SK-N-SH (cell line): ENCODE results near the gene EHMT2. TPM values are rescaled to one million over a fixed set of nuclear protein-coding genes. Genes with fewer than 3 reads are reported as not detected.

Experiments used
- CTCF ChIA-PET: fragments of 300-600, 350-600 bp; formaldehyde crosslinking; extraction: SDS; loops from one replicate; lab custom pipeline; 2021; lab: Yijun Ruan, JAX
- POLR2A ChIA-PET: fragments of 350-600 bp; sonication (Branson Sonifier 250); formaldehyde crosslinking; extraction: SDS; loops from one replicate; lab custom pipeline; 2020; ENCODE audit warnings: antibody characterized with exemption, inconsistent platforms; lab: Yijun Ruan, JAX
- DNase-seq: peaks from one replicate; pipeline ENCODE4 v3.0.0; 2012
- H2AFZ ChIP-seq: fragments of 200-600 bp; sonication (generic); 2 replicates; pipeline ENCODE4 v1.8.1; 2016; ENCODE audit warnings: antibody characterized with exemption, mild to moderate bottlenecking, low read depth
- H3F3A ChIP-seq: fragments of 200-600 bp; sonication (generic); replicated peaks from 2 replicates; pipeline ENCODE3; 2016; ENCODE audit warnings: antibody characterized with exemption, mild to moderate bottlenecking; ENCODE audit not compliant: insufficient read depth
- H3K27ac ChIP-seq, 2 experiments: fragments of 200-500 bp in 1 of 2; fragments of 200-600 bp in 1 of 2; sonication (Bioruptor generic) in 1 of 2; sonication (generic), shearing (Covaris generic) in 1 of 2; 2 replicates each; pipeline versions ENCODE4 v1.5.1 to v1.6.1; 2014 to 2016; ENCODE audit warnings: low read depth in 2 of 2, inconsistent platforms in 1 of 2, low read length in 1 of 2, mild to moderate bottlenecking in 1 of 2, mixed read lengths in 1 of 2
- H3K27me3 ChIP-seq: fragments of 200-600 bp; sonication (generic), shearing (Covaris generic); 2 replicates; pipeline ENCODE4 v1.6.1; 2016; ENCODE audit warnings: mixed run types; ENCODE audit not compliant: insufficient read depth
- H3K36me3 ChIP-seq, 2 experiments: fragments of 200-500 bp in 1 of 2; fragments of 200-600 bp in 1 of 2; sonication (Bioruptor generic) in 1 of 2; sonication (generic) in 1 of 2; replicated peaks in 1 of 2; 2 replicates each; pipeline versions ENCODE3 to v1.5.1; 2014 to 2016; ENCODE audit warnings: low read length in 1 of 2, mild to moderate bottlenecking in 1 of 2; ENCODE audit not compliant: insufficient read depth in 2 of 2, control insufficient read depth in 1 of 2
- H3K4me1 ChIP-seq, 2 experiments: fragments of 200-500 bp in 1 of 2; fragments of 200-600 bp in 1 of 2; sonication (Bioruptor generic) in 1 of 2; sonication (generic), shearing (Covaris generic) in 1 of 2; 2 replicates each; pipeline versions ENCODE4 v1.5.1 to v1.6.1; 2014 to 2016; ENCODE audit warnings: low read depth in 1 of 2, low read length in 1 of 2, mixed run types in 1 of 2; ENCODE audit not compliant: insufficient read depth in 2 of 2, control insufficient read depth in 1 of 2
- H3K4me2 ChIP-seq: fragments of 200-600 bp; sonication (generic), shearing (Covaris generic); 2 replicates; pipeline ENCODE4 v1.6.1; 2017; ENCODE audit warnings: mixed run types
- H3K4me3 ChIP-seq, 2 experiments: fragments of 200-500 bp in 1 of 2; fragments of 200-600 bp in 1 of 2; sonication (Bioruptor generic) in 1 of 2; sonication (generic), shearing (Covaris generic) in 1 of 2; 2 replicates each; pipeline versions ENCODE4 v1.5.1 to v1.8.1; 2014 to 2016; ENCODE audit warnings: low read depth in 2 of 2, inconsistent platforms in 1 of 2, low read length in 1 of 2, mild to moderate bottlenecking in 1 of 2, mixed read lengths in 1 of 2, moderate library complexity in 1 of 2
- H3K79me2 ChIP-seq: fragments of 200-600 bp; sonication (generic); 2 replicates; pipeline ENCODE4 v1.8.1; 2017; ENCODE audit warnings: mild to moderate bottlenecking; ENCODE audit not compliant: insufficient read depth
- H3K9ac ChIP-seq: fragments of 200-600 bp; sonication (generic); 2 replicates; pipeline ENCODE4 v1.6.1; 2017; ENCODE audit warnings: mixed run types
- H3K9me2 ChIP-seq: fragments of 200-600 bp; sonication (generic); 2 replicates; pipeline ENCODE4 v1.6.1; 2017; ENCODE audit warnings: mixed run types
- H3K9me3 ChIP-seq: fragments of 200-600 bp; sonication (generic); 2 replicates; pipeline ENCODE4 v1.6.1; 2017; ENCODE audit warnings: mixed run types, mild to moderate bottlenecking, moderate library complexity
- H4K20me1 ChIP-seq: fragments of 200-600 bp; sonication (generic); 2 replicates; pipeline ENCODE4 v1.6.1; 2017; ENCODE audit warnings: mild to moderate bottlenecking, mixed run types; ENCODE audit not compliant: insufficient read depth
- EP300 ChIP-seq, 2 experiments: IDR thresholded peaks; 2 replicates each; pipeline versions ENCODE4 v1.4.0 to v1.6.1; 2012; ENCODE audit warnings: borderline replicate concordance in 1 of 2, low read depth in 1 of 2, low read length in 1 of 2
- EZH2phosphoT487 ChIP-seq: fragments of 200-600 bp; sonication (generic); IDR thresholded peaks from 2 replicates; pipeline ENCODE4 v1.6.1; 2017; ENCODE audit warnings: low read depth, mixed run types, mild to moderate bottlenecking, antibody characterized with exemption, moderate library complexity, borderline replicate concordance
- FOSL2 ChIP-seq: IDR thresholded peaks from 2 replicates; pipeline ENCODE4 v1.4.0; 2012; ENCODE audit warnings: low read depth, mild to moderate bottlenecking, moderate library complexity, borderline replicate concordance
- FOXJ3 ChIP-seq: sonication (generic); formaldehyde crosslinking; IDR thresholded peaks from 2 replicates; pipeline ENCODE4 v1.5.1; 2020; ENCODE audit warnings: mild to moderate bottlenecking, missing genetic modification reagents
- MXI1 ChIP-seq: IDR thresholded peaks from 2 replicates; pipeline ENCODE4 v1.6.1; 2012; ENCODE audit warnings: mild to moderate bottlenecking, low read depth, low read length, improper control_type of control experiment
- NFIC ChIP-seq: IDR thresholded peaks from 2 replicates; pipeline ENCODE4 v1.4.0; 2012; ENCODE audit warnings: borderline replicate concordance
- NRF1 ChIP-seq: IDR thresholded peaks from 2 replicates; pipeline ENCODE4 v1.6.1; 2012; ENCODE audit warnings: low read depth, mild to moderate bottlenecking, low read length
- RCOR1 ChIP-seq: fragments of 150-350 bp; IDR thresholded peaks from 2 replicates; pipeline ENCODE4 v1.6.1; 2017; ENCODE audit warnings: antibody characterized with exemption, low read length
- RXRA ChIP-seq: IDR thresholded peaks from 2 replicates; pipeline ENCODE4 v1.4.0; 2012; ENCODE audit warnings: low read depth, mild to moderate bottlenecking, borderline replicate concordance
- WGBS: methylation state at CpG from one replicate; pipeline ENCODE4 v1.1.6; 2017; ENCODE audit warnings: low lambda C conversion rate; 5-methylcytosine and 5-hydroxymethylcytosine counted together
- polyA plus RNA-seq, 3 experiments: library from polyadenylated mRNA; depleted of rRNA; stranded (reverse); fragments of >200 nt; gene quantifications; 2 replicates each; pipeline ENCODE4 v1.2.3, GENCODE V29; 2012
- TF ChIP-seq, protein P1 (sequence below): fragments of 150-350 bp; IDR thresholded peaks from 2 replicates; pipeline ENCODE4 v1.6.1; 2017; ENCODE audit warnings: antibody characterized with exemption, low read length, low read depth, borderline replicate concordance
- TF ChIP-seq, protein P2 (sequence below): fragments of 150-350 bp; IDR thresholded peaks from 2 replicates; pipeline ENCODE4 v1.6.1; 2016; ENCODE audit warnings: mild to moderate bottlenecking, low read depth, low read length
- TF ChIP-seq, protein P3 (sequence below): IDR thresholded peaks from 2 replicates; pipeline ENCODE4 v1.6.1; 2012; ENCODE audit warnings: mild to moderate bottlenecking, low read depth, low read length, moderate library complexity

The EHMT2 gene
- polyA plus RNA-seq, 1 of the 3 experiments (the other 2 are of a cell fraction): 72.0 TPM

DNA sequence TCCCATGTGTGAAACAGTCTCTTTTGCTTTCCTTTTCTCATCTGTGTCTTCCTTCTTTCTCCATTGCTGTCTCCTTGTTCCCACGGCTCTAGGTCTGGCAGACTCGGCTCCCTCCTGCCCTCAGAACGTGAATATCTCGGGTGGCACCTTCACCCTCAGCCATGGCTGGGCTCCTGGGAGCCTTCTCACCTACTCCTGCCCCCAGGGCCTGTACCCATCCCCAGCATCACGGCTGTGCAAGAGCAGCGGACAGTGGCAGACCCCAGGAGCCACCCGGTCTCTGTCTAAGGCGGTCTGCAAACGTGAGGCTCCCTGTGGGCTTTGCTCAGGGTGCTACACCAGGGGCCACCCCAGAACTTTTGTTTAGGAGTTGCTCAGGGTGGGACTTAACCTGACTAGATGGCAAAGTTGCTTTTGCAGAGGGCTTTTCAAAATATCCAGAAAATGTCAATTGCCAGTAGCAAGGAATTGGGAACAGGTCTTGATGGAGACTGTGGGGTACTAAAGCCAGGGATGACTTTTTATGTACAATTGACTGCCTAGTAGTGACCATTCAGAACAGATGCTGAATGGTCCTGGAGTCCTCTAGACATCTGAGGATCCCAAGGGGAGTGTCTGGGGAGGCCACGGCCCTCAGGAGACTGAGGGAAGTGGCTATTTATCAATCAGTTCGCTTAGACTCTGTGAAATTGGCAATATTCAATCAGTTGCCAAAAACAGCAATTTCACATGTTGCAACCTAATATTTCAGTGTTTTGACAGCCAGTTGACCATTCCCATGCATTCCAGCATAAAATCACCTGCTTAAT, 30.6 kb upstream of the EHMT2 start:
- ChIA-PET POLR2A (no interaction called here), CTCF (interaction anchor here (1.1 kb wide), 1 partner anchor 17 kb away, joined by 3 read pairs; no protein-coding TSS in a partner anchor)
- H3K9me3 ChIP-seq: no peaks in the 10 kb centered on the region
- no peak overlapping the region for H3K4me3 ChIP-seq
- H3F3A ChIP-seq: no peaks in the 10 kb centered on the region
- TF ChIP-seq EP300 (IDR thresholded peaks at IDR 0.05; ENCODE audit: borderline replicate concordance in 1 of 2, low read depth in 1 of 2, low read length in 1 of 2): no peak
- TF ChIP-seq NRF1: no peak
- no peak for TF ChIP-seq EZH2phosphoT487
- TF ChIP-seq FOSL2: no peak
- TF ChIP-seq, protein P1, sequence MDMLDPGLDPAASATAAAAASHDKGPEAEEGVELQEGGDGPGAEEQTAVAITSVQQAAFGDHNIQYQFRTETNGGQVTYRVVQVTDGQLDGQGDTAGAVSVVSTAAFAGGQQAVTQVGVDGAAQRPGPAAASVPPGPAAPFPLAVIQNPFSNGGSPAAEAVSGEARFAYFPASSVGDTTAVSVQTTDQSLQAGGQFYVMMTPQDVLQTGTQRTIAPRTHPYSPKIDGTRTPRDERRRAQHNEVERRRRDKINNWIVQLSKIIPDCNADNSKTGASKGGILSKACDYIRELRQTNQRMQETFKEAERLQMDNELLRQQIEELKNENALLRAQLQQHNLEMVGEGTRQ: no peak
- TF ChIP-seq, protein P2, sequence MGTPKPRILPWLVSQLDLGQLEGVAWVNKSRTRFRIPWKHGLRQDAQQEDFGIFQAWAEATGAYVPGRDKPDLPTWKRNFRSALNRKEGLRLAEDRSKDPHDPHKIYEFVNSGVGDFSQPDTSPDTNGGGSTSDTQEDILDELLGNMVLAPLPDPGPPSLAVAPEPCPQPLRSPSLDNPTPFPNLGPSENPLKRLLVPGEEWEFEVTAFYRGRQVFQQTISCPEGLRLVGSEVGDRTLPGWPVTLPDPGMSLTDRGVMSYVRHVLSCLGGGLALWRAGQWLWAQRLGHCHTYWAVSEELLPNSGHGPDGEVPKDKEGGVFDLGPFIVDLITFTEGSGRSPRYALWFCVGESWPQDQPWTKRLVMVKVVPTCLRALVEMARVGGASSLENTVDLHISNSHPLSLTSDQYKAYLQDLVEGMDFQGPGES: no peak
- no peak for TF ChIP-seq RXRA
- TF ChIP-seq NFIC: no peak
- TF ChIP-seq RCOR1: no peak
- TF ChIP-seq, protein P3, sequence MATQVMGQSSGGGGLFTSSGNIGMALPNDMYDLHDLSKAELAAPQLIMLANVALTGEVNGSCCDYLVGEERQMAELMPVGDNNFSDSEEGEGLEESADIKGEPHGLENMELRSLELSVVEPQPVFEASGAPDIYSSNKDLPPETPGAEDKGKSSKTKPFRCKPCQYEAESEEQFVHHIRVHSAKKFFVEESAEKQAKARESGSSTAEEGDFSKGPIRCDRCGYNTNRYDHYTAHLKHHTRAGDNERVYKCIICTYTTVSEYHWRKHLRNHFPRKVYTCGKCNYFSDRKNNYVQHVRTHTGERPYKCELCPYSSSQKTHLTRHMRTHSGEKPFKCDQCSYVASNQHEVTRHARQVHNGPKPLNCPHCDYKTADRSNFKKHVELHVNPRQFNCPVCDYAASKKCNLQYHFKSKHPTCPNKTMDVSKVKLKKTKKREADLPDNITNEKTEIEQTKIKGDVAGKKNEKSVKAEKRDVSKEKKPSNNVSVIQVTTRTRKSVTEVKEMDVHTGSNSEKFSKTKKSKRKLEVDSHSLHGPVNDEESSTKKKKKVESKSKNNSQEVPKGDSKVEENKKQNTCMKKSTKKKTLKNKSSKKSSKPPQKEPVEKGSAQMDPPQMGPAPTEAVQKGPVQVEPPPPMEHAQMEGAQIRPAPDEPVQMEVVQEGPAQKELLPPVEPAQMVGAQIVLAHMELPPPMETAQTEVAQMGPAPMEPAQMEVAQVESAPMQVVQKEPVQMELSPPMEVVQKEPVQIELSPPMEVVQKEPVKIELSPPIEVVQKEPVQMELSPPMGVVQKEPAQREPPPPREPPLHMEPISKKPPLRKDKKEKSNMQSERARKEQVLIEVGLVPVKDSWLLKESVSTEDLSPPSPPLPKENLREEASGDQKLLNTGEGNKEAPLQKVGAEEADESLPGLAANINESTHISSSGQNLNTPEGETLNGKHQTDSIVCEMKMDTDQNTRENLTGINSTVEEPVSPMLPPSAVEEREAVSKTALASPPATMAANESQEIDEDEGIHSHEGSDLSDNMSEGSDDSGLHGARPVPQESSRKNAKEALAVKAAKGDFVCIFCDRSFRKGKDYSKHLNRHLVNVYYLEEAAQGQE: no peak
- no peak for TF ChIP-seq MXI1
- TF ChIP-seq FOXJ3 (CRISPR knock-in tag): no peak
- H4K20me1 ChIP-seq: no peaks in the 10 kb centered on the region
- H3K36me3 ChIP-seq: no peaks in the 10 kb centered on the region
- no peak overlapping the region for H3K9ac ChIP-seq
- no peak overlapping the region for H3K27ac ChIP-seq
- no peaks in the 10 kb centered on the region for H3K79me2 ChIP-seq
- no peaks in the 10 kb centered on the region for H3K4me1 ChIP-seq
- H3K27me3 ChIP-seq: no peaks in the 10 kb centered on the region; the same call in 1 of the 2 replicates
- 68% methylated on average over 11 of the region's 11 CpGs for WGBS
- H2AFZ ChIP-seq: no peak overlapping the region
- H3K9me2 ChIP-seq: no peaks in the 10 kb centered on the region
- H3K4me2 ChIP-seq: no peak overlapping the region
- no peak for DNase-seq
